Measurements from ENCODE around the gene SERPINB1.

DNA sequence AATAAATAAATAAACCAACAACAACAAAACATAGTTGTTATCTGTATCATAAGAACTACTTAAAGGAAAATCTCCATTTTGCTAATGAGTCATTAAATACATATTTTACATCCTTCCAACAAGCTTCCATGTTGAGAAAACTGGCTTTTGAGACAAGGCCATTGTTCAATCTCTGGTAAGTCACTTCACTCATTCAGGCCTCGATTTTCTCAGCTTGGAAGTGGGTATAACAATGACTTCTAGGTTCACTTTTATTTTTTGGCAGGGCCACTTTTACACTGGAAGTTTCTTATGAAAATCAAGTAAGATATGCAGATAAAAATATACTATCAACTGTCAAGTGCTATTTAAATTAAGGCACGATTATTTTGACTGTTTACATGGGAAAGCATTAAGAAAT lies 46.5 kb downstream of the SERPINB1 start:
- TF ChIP-seq, protein P1, sequence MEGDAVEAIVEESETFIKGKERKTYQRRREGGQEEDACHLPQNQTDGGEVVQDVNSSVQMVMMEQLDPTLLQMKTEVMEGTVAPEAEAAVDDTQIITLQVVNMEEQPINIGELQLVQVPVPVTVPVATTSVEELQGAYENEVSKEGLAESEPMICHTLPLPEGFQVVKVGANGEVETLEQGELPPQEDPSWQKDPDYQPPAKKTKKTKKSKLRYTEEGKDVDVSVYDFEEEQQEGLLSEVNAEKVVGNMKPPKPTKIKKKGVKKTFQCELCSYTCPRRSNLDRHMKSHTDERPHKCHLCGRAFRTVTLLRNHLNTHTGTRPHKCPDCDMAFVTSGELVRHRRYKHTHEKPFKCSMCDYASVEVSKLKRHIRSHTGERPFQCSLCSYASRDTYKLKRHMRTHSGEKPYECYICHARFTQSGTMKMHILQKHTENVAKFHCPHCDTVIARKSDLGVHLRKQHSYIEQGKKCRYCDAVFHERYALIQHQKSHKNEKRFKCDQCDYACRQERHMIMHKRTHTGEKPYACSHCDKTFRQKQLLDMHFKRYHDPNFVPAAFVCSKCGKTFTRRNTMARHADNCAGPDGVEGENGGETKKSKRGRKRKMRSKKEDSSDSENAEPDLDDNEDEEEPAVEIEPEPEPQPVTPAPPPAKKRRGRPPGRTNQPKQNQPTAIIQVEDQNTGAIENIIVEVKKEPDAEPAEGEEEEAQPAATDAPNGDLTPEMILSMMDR (IDR thresholded peaks at IDR 0.05; ENCODE audit: extremely low read depth in 1 of 2, insufficient read depth in 1 of 2, low read depth in 1 of 2, low read length in 2 of 2), result no peak
- TF ChIP-seq POLR2AphosphoS5 (IDR thresholded peaks at IDR 0.05; ENCODE audit: insufficient read depth, low read depth, low read length) (no peak), EZH2 (IDR thresholded peaks at IDR 0.05; ENCODE audit: borderline replicate concordance, low read depth, low read length, severe bottlenecking) (no peak), POLR2A (IDR thresholded peaks at IDR 0.05; ENCODE audit: low read depth, low read length) (no peak), MYC (IDR thresholded peaks at IDR 0.05; ENCODE audit: low read depth, low read length) (no peak)

Measured in endothelial cell of umbilical vein (primary cell).